RWPE2 (cell line): ENCODE results near the gene ITGB3.

ENCODE experiments used
- ATAC-seq: fragments of 200-7000 bp; cut with Tn5 transposase; 3 replicates; pipeline ENCODE4 v1.9.1; 2021; ENCODE audit warnings: low read depth
- DNase-seq: peaks from one replicate; pipeline ENCODE4 v3.0.0-alpha.2; 2020; ENCODE audit warnings: low spot score
- H3K27ac ChIP-seq: fragments of 450-650 bp; 2 replicates; pipeline ENCODE4 v1.5.1; 2017; ENCODE audit warnings: mild to moderate bottlenecking; ENCODE audit not compliant: poor library complexity, severe bottlenecking
- H3K27me3 ChIP-seq: fragments of 250-450 bp; sonication (Bioruptor Pico); 2 replicates; pipeline ENCODE4 v1.5.1; 2021; ENCODE audit warnings: mild to moderate bottlenecking, moderate library complexity; ENCODE audit not compliant: insufficient read depth, poor library complexity, severe bottlenecking
- H3K36me3 ChIP-seq: fragments of 250-450 bp; sonication (Bioruptor Pico); 2 replicates; pipeline ENCODE4 v1.5.1; 2020; ENCODE audit warnings: low read depth, mild to moderate bottlenecking, moderate library complexity
- H3K4me1 ChIP-seq: fragments of 250-450 bp; sonication (Bioruptor Pico); 2 replicates; pipeline ENCODE4 v1.5.1; 2021; ENCODE audit warnings: mild to moderate bottlenecking, moderate library complexity; ENCODE audit not compliant: insufficient read depth, poor library complexity, severe bottlenecking
- H3K4me3 ChIP-seq: fragments of 250-450 bp; sonication (Bioruptor Pico); 2 replicates; pipeline ENCODE4 v1.5.1; 2021; ENCODE audit warnings: mild to moderate bottlenecking, moderate library complexity; ENCODE audit not compliant: severe bottlenecking
- H3K9me3 ChIP-seq: fragments of 250-450 bp; sonication (Bioruptor Pico); 2 replicates; pipeline ENCODE4 v1.5.1; 2021; ENCODE audit warnings: mild to moderate bottlenecking, moderate library complexity; ENCODE audit not compliant: severe bottlenecking
- CTCF ChIP-seq: fragments of 450-650 bp; IDR thresholded peaks from one replicate; pipeline ENCODE4 v1.5.1; 2017; ENCODE audit warnings: mild to moderate bottlenecking, moderate library complexity; ENCODE audit not compliant: poor library complexity, severe bottlenecking

The ITGB3 gene

GRCh38 chr17:47276868-47277267 is 23.2 kb downstream of the ITGB3 start:
- H3K27ac ChIP-seq: peak overlapping the region; percentile 38
- H3K9me3 ChIP-seq: no peaks in the 10 kb centered on the region
- no peak for TF ChIP-seq CTCF
- no peak overlapping the region for H3K4me3 ChIP-seq
- H3K27me3 ChIP-seq: no peaks in the 10 kb centered on the region
- ATAC-seq (peak; percentile 11; the same call in 1 of the 3 replicates), DNase-seq (no peak)
- peaks cover 31% of the 10 kb centered on the region for H3K4me1 ChIP-seq
- H3K36me3 ChIP-seq: no peaks in the 10 kb centered on the region

- Histone ChIP-seq H3K36me3 (no peaks in the 10 kb centered on the region), H3K4me3 (no peak overlapping the region), H3K4me1 (peaks cover 31% of the 10 kb centered on the region), H3K9me3 (no peaks in the 10 kb centered on the region), H3K27ac (peak overlapping the region; percentile 69), H3K27me3 (no peaks in the 10 kb centered on the region)
- DNase-seq (no peak), ATAC-seq (no peak)
- no peak for TF ChIP-seq CTCF
Observed at GRCh38 chr17:47277921-47278320, 24.3 kb downstream of the ITGB3 start.

- H3K27ac ChIP-seq: peak overlapping the region; percentile 69
- no peaks in the 10 kb centered on the region for H3K9me3 ChIP-seq
- H3K27me3 ChIP-seq: no peaks in the 10 kb centered on the region
- H3K4me3 ChIP-seq: no peak overlapping the region
- no peak for ATAC-seq
- H3K4me1 ChIP-seq: peaks cover 31% of the 10 kb centered on the region
- no peaks in the 10 kb centered on the region for H3K36me3 ChIP-seq
- no peak for DNase-seq
- TF ChIP-seq CTCF: no peak
Observed at GRCh38 chr17:47278561-47278960, 24.9 kb downstream of the ITGB3 start.

GRCh38 chr17:47279062-47279801 is 25.6 kb downstream of the ITGB3 start:
- H3K36me3 ChIP-seq: no peaks in the 10 kb centered on the region
- DNase-seq (no peak), ATAC-seq (peak; percentile 83)
- no peaks in the 10 kb centered on the region for H3K9me3 ChIP-seq
- no peaks in the 10 kb centered on the region for H3K27me3 ChIP-seq
- H3K4me3 ChIP-seq: no peak overlapping the region
- TF ChIP-seq CTCF: no peak
- H3K4me1 ChIP-seq: peaks cover 31% of the 10 kb centered on the region
- H3K27ac ChIP-seq: peak overlapping the region; percentile 69
